Head of caudate nucleus (tissue), 42 donors: ENCODE data around the gene C4orf50.
"Not testable (repeated sequence)": the region's sequence is repeated elsewhere in the genome, so short reads cannot be mapped to it uniquely, and the experiment has no call there.

Source experiments
- DNase-seq, 42 donors: peaks; one replicate each; pipeline versions ENCODE4 v3.0.0 to v3.0.0-alpha.2; 2020 to 2021; ENCODE audit warnings: mixed read lengths in 7 of 42
- intact Hi-C: fragments of 100-400 bp; cut with DNase I; formaldehyde crosslinking; loops from one replicate; pipeline ENCODE4 v1.15.0; 2022

The C4orf50 gene

DNA sequence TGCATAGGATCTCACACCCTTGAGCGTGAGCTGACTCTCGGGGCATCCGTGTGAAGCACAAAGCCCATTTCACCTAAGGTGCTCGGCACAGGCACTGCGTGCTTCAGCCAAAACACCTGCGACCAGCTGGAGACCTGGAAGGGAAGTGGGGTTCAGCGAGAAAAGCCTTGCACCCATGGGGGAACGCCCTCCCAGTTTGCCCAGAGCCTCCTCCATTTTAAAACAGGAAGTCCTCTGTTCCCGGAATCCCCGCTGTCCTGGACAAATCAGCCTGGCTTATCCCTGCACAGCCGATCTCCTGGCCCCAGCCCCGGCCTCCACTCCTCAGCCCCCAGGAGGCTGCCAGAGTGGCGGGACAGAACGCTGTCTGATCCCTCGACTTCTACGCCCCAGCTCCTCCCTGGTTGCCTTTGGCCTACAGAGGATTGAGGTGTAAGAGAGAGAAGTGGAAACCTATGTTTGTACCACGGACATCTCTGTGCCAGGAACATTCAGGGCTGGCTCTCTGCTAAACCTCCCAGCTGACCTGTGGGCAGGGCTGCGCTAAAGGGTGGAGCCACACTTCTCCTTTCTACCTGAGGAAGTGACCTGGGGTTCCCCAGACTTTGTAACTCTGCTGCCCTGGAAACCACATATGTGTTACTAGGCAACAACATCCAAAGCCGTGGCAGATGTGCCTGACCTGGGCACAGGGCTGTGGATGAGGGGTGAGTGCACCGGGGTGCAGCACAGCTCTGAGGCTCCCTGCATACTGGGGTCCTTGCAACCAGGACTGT, 3.8 kb upstream of the C4orf50 start:
- no peak for DNase-seq
- intact Hi-C loops: no loop called here

GRCh38 chr4:6020613-6021012, 2.4 kb upstream of the C4orf50 start:
- peak in 37 of 42 donors; percentile 24 to 87 (median 61) for DNase-seq
- intact Hi-C loops: no loop called here

DNA sequence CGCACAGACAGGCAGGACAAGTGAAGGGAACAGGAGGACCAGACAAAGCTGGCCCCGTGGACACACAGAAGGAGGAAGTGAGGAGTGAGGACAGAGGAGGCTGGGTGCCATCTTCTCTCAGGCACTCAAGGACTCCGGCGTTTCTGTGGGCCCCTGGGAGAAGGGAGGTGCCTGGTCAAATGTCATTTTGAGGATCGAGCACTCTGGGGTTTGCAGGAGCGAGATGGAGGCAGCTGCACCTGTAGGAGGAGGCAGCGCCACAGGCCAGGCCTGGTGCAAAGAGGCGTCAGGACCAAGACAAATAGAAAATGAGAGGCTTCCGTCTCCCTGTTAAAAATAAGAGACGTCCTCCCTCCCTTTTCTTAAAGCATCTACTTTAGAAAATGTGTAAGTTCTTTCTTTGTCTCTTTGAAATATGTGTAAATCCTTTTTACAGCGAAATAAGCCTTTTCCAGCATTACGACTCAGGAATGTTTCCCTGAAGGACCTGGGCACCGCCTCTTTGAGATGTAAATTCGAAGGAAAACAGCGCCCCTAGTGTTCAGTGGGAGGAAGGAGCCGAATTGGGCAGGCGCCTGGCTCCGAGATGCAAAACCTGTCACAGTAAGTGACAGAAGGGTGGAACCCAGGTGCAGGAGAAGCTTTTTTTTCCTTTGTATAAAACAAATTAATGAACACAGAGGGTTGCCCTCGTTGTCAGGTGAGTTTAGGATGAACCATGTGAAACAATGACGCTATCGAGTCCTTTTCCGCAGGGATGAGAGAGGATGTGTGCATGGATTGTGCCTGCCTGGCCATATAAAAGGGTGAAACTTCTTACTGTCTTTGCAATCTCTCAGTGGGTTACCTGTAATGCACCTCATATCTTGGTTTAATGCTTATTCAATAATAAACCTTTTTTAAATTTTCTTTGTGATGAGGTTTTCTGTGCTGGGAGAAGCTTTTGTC, 1.4 kb upstream of the C4orf50 start:
- DNase-seq: peak; percentile 46 to 89 (median 72)
- intact Hi-C loops: no loop called here

GRCh38 chr4:6017800-6018199, 431 bp downstream of the C4orf50 start:
- peak in 31 of 42 donors; percentile 29 to 90 (median 67) for DNase-seq
- intact Hi-C loops: no loop called here

GRCh38 chr4:6017030-6017429, 1.2 kb downstream of the C4orf50 start:
- no peak for DNase-seq
- intact Hi-C loops: no loop called here

DNA sequence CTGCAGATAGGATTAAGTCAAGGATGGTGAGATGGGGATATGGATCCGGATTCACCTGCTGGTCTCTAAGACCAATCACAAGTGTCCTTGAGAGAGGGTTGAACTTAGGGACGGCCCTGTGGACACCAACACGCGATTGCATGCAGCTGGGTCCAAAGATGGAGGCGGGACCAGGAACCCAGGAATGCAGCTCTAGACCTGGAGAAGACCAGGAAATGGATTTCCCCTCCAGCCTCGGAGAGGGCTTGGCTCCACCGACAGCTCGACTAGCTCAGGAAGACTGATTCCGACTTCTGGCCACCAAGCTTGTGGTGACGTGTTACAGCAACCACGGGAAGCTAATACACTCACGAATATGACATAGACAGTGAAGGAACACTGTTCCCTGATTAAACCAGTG, 4.7 kb downstream of the C4orf50 start:
- intact Hi-C loops: no loop called here
- DNase-seq: no peak

DNA sequence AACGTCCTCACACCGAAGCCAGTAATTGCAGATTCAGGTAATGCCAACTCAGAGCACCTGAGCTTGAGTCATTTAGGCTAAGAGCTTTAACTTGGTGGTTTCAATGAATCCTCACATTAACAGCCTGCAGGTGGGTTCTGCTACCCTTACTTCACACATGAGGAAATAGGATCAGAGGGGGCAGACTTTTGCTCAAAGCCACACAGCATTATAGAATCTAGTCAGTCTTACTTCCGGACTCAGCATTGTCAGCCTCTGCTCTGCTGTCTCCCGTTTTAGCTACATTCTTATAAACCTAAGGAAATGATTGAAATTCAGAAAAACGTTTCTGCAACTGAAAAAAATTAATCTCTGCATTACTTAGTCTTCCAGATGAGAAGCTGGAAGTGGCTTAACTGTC, 6.0 kb downstream of the C4orf50 start:
- DNase-seq: no peak
- intact Hi-C loops: no loop called here

GRCh38 chr4:6011686-6012085, 6.5 kb downstream of the C4orf50 start:
- DNase-seq: peak; percentile 34 to 92 (median 76)
- intact Hi-C loops: no loop called here

- no peak for DNase-seq
Observed at GRCh38 chr4:6011271-6011671, 7.0 kb downstream of the C4orf50 start.

DNA sequence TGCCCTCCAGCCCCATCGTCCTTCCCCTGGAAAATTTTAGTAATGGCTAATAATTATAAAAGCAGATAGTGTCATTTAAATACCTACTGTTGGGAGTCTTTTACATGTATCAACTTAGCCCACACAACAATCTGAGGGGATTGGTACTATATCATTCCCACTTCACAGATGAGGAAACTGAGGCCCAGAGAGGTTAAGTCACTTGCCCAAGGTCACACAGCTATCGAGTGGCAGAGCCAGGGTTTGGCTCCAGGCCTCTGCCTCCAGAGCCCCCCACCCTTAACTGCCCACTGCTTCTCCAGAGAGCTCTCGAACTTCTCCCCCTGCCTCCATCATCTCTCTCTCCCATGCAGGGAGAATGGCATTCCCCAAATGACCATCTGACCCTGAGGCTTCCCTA, 7.4 kb downstream of the C4orf50 start:
- intact Hi-C loops: no loop called here
- no peak for DNase-seq

More at GRCh38 chr4:6011271-6011671, 7.0 kb downstream of the C4orf50 start:
- intact Hi-C loops: no loop called here

DNA sequence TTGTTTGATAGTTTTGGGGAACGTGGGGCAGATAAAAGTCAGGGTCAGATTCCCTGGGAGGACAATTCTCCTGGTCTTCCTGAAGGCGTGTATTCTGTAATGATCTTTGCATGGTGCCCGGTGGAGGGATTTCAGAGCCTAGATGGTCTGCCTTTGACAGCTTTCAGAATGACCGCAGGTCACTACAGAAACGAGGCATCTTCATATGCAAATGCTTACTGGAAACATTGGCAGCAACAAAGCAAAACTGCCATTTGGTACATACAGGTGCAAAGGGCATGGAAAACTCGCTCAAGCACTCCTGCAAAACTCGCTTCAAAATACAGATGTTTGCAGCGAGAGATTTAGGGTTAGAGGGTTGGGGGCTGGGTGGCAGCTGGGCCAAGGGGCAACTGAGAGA, 8.8 kb downstream of the C4orf50 start:
- DNase-seq: no peak
- intact Hi-C loops: no loop called here

DNA sequence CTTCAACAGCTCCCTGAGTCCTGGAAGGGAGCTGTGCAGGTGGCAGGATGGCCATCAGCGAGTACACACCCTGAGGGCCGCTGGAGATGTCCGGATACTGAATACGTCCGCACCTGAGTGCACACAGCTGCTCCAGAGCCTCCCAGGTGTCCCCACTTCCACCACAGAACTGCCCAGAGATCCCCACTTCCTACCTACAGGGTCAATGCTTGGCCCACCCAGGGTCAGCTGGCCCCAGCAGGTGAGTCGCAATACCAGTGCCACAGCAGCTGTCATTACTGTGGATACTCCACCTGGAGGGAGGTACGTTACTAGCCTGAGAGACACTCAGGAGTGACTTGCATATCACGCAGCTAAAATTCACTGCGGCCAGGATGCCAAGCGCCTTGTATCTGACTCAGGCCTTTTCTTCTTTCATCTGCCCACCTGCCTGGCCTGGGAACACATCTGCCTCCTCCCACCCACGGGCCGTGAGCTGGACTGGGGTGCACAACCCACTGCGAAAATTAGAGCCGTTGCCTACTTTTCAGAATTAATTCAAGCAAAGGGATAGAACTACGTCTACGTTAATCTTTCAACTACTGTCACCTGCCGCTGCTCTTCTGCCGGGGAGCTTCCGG, 9.4 kb downstream of the C4orf50 start:
- intact Hi-C loops: no loop called here
- peak in 3 of 42 donors; percentile 2 to 28 (median 10) for DNase-seq

- intact Hi-C loops: no loop called here
- DNase-seq: peak in 1 of 42 donors; percentile 20
Observed at GRCh38 chr4:6008092-6008551, 10.1 kb downstream of the C4orf50 start.

DNA sequence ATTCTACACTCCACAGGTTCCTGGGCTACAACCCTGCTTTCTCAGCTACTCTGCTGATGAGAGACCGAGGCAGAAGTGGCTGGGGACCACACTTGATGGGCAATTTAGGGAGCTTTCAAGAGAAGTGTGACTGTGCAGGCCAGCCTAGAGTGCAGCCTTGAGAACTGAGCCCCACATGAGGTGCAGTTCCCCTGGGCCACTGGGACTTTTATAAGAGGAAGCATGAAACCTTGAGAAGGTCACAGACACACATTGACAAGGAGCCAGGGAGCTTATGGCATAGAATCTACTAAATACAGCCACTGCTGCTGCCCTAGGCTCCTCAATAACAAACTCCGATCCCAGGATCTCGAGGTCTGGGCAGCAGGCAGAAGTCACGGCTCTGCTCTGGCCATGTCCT, 13.1 kb downstream of the C4orf50 start:
- intact Hi-C loops: no loop called here
- peak in 1 of 42 donors; percentile 5 for DNase-seq

DNA sequence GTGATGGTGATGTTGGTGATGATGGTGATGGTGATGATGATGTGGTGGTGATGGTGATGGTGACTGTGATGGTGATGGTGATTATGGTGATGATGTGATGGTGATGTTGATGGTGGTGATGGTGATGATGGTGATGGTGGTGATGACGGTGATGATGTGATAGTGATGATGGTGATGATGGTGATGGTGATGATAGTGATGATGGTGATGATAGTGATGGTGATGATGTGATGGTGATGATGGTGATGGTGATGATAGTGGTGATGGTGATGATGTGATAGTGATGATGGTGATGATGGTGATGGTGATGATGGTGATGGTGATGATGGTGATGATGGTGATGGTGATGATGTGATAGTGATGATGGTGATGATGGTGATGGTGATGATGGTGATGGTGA, 14.7 kb downstream of the C4orf50 start:
- intact Hi-C loops, DNase-seq: not testable (repeated sequence)

DNA sequence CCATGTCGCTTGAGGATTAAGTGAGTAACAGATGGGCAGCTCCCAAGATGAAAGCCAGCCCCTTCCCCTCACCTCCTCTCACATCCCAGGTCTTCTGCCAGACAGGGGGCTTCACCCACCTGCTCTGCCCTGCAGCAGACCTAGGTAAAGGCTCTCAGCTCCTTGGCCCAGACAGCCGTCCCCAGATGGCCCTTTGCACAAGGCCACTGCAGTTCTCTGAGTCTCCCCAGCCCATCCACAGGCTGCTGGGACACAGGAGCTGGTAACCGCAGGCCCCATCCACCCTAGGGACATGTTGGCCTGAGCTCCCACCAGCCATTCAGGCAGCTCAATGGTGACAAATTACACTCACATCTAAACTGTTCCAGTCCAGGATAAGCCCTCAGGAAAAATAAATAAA, 15.3 kb downstream of the C4orf50 start:
- DNase-seq: peak in 7 of 42 donors; percentile 3 to 20 (median 5)

DNA sequence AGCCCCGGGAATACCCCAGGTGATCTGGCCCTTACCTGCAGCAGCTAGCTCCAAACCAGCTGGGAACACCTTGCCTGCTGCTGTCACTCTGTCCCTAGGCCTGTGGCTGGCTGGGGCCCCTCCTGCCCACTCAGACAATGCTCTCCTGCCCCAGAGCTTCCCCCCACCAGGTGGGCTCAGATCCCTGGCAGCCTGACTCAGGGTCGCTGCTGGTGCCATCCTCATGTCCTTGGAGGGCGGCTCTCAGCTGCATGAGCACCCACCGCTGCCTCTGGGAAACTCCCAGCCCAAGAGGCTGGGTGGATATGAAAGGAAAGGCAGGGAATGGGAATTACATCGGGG, 15.8 kb downstream of the C4orf50 start:
- peak in 7 of 42 donors; percentile 0 to 17 (median 7) for DNase-seq
- intact Hi-C loops: no loop called here

More for the DNA sequence above, 15.3 kb downstream of the C4orf50 start:
- intact Hi-C loops: no loop called here

DNA sequence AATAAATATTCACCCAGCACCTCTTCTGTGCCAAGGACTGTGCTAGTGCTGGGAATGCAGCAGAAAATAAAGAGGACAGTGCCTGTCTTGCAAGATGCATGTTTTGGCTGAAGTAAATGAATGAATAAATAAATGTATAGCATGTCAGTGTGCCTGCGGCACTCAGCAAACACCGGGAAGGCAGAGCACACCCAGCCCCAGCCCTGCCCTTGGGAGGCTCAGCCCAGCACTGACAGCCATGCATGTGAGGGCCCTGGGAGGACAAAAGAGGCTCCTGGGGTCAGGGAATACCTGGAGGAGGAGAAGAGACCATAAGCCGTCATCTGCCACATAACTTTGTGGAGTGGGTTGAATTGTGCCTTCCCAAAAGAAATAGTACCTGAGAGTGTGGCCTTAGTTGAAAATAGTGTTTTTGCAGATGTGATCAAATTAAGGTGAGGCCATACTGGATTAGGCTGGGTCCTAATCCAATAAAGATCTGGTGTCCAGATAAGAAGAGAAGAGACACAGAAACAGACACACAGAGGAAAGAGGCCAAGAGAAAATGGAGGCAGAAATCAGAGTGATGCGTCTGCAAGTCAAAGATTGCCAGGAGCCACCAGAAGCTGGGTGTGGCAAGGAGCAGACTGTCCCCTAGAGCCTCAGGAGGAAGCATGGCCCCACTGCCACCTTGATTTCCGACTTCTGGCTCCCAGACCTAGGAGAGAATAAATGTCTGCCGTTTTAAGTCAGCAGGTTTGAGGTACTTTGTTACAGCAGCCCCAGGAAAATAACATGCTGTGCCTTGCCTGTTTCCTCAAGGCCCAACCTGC, 16.3 kb downstream of the C4orf50 start:
- DNase-seq: peak in 9 of 42 donors; percentile 0 to 22 (median 12)
- intact Hi-C loops: no loop called here
